Duodenal mucosa (tissue), 2 donors: ENCODE measurements around the gene MYOM1.
"Not testable (repeated sequence)": the region's sequence is repeated elsewhere in the genome, so short reads cannot be mapped to it uniquely, and the experiment has no call there.

Experiments
- H3K27ac ChIP-seq: one replicate; pipeline ENCODE4 v1.7.0; 2013; ENCODE audit warnings: low read depth, low read length
- H3K27me3 ChIP-seq, 2 donors: one replicate each; pipeline ENCODE4 v1.7.0; 2013; ENCODE audit warnings: low read length in 2 of 2, control low read depth in 1 of 2; ENCODE audit not compliant: insufficient read depth in 2 of 2, control insufficient read depth in 1 of 2
- H3K36me3 ChIP-seq, 2 donors: one replicate each; pipeline ENCODE4 v1.7.0; 2013; ENCODE audit warnings: low read length in 2 of 2, control low read depth in 1 of 2; ENCODE audit not compliant: insufficient read depth in 2 of 2, control insufficient read depth in 1 of 2
- H3K4me1 ChIP-seq, 2 donors: one replicate each; pipeline ENCODE4 v1.7.0; 2013; ENCODE audit warnings: low read length in 2 of 2, control low read depth in 1 of 2; ENCODE audit not compliant: insufficient read depth in 2 of 2, control insufficient read depth in 1 of 2
- H3K4me3 ChIP-seq, 2 donors: one replicate each; pipeline ENCODE4 v1.7.0; 2013; ENCODE audit warnings: low read length in 2 of 2, low read depth in 1 of 2
- H3K9ac ChIP-seq, 2 donors: one replicate each; pipeline ENCODE4 v1.7.0; 2013; ENCODE audit warnings: low read length in 2 of 2, low read depth in 1 of 2
- H3K9me3 ChIP-seq, 2 donors: one replicate each; pipeline ENCODE4 v1.7.0; 2013; ENCODE audit warnings: low read length in 2 of 2, control low read depth in 1 of 2; ENCODE audit not compliant: control insufficient read depth in 1 of 2

Gene MYOM1

GRCh38 chr18:3207565-3207964 is 12.2 kb downstream of the MYOM1 start:
- Histone ChIP-seq H3K36me3 (no peaks in the 10 kb centered on the region), H3K4me3 (no peak overlapping the region), H3K9me3 (peaks cover 0 to 11% of the 10 kb centered on the region in 2 donors), H3K9ac (no peak overlapping the region), H3K27me3 (no peaks in the 10 kb centered on the region), H3K4me1 (peaks cover 0 to 9% of the 10 kb centered on the region in 2 donors), H3K27ac (no peak overlapping the region)

- H3K9me3 ChIP-seq: peaks cover 0 to 14% of the 10 kb centered on the region in 2 donors
- no peaks in the 10 kb centered on the region for H3K27me3 ChIP-seq
- H3K4me3 ChIP-seq: no peak overlapping the region
- no peaks in the 10 kb centered on the region for H3K36me3 ChIP-seq
- H3K27ac ChIP-seq: no peak overlapping the region
- no peak overlapping the region for H3K9ac ChIP-seq
- H3K4me1 ChIP-seq: peaks cover 0 to 3% of the 10 kb centered on the region in 2 donors
These were observed 14.5 kb downstream of the MYOM1 start for GRCh38 chr18:3205239-3205638.

GRCh38 chr18:3199942-3200645 is 19.7 kb downstream of the MYOM1 start:
- H3K36me3 ChIP-seq: no peaks in the 10 kb centered on the region
- H3K27me3 ChIP-seq: no peaks in the 10 kb centered on the region
- H3K4me1 ChIP-seq: no peaks in the 10 kb centered on the region
- no peak overlapping the region for H3K4me3 ChIP-seq
- H3K9me3 ChIP-seq: peaks cover 0 to 11% of the 10 kb centered on the region in 2 donors
- no peak overlapping the region for H3K27ac ChIP-seq
- no peak overlapping the region for H3K9ac ChIP-seq

GRCh38 chr18:3198260-3198860 is 21.4 kb downstream of the MYOM1 start:
- H3K27ac ChIP-seq, H3K4me1 ChIP-seq, H3K27me3 ChIP-seq, H3K9ac ChIP-seq, H3K4me3 ChIP-seq, H3K36me3 ChIP-seq: not testable (repeated sequence)
- peaks cover 0 to 10% of the 10 kb centered on the region in 2 donors for H3K9me3 ChIP-seq

- H3K9ac ChIP-seq: no peak overlapping the region
- H3K27me3 ChIP-seq: no peaks in the 10 kb centered on the region
- H3K9me3 ChIP-seq: no peaks in the 10 kb centered on the region
- no peaks in the 10 kb centered on the region for H3K36me3 ChIP-seq
- H3K4me1 ChIP-seq: no peaks in the 10 kb centered on the region
- H3K4me3 ChIP-seq: no peak overlapping the region
- H3K27ac ChIP-seq: no peak overlapping the region
These were observed 24.7 kb downstream of the MYOM1 start for GRCh38 chr18:3194947-3195612.

GRCh38 chr18:3193331-3193730 is 26.4 kb downstream of the MYOM1 start:
- no peak overlapping the region for H3K9ac ChIP-seq
- H3K27ac ChIP-seq: no peak overlapping the region
- H3K4me1 ChIP-seq: no peaks in the 10 kb centered on the region
- H3K36me3 ChIP-seq: no peaks in the 10 kb centered on the region
- no peak overlapping the region for H3K4me3 ChIP-seq
- no peaks in the 10 kb centered on the region for H3K9me3 ChIP-seq
- no peaks in the 10 kb centered on the region for H3K27me3 ChIP-seq

GRCh38 chr18:3192752-3193151 is 27.0 kb downstream of the MYOM1 start:
- Histone ChIP-seq H3K9ac (no peak overlapping the region), H3K36me3 (no peaks in the 10 kb centered on the region), H3K9me3 (no peaks in the 10 kb centered on the region), H3K27ac (no peak overlapping the region), H3K4me1 (no peaks in the 10 kb centered on the region), H3K27me3 (no peaks in the 10 kb centered on the region), H3K4me3 (no peak overlapping the region)

- no peak overlapping the region for H3K4me3 ChIP-seq
- no peak overlapping the region for H3K9ac ChIP-seq
- no peaks in the 10 kb centered on the region for H3K27me3 ChIP-seq
- H3K9me3 ChIP-seq: no peaks in the 10 kb centered on the region
- no peaks in the 10 kb centered on the region for H3K4me1 ChIP-seq
- H3K27ac ChIP-seq: no peak overlapping the region
- H3K36me3 ChIP-seq: no peaks in the 10 kb centered on the region
These were observed 27.5 kb downstream of the MYOM1 start for GRCh38 chr18:3192286-3192685.

- Histone ChIP-seq H3K4me1 (no peaks in the 10 kb centered on the region), H3K27ac (no peak overlapping the region), H3K9me3 (no peaks in the 10 kb centered on the region), H3K27me3 (no peaks in the 10 kb centered on the region), H3K36me3 (no peaks in the 10 kb centered on the region), H3K9ac (no peak overlapping the region), H3K4me3 (no peak overlapping the region)
These were observed 29.2 kb downstream of the MYOM1 start for GRCh38 chr18:3190610-3191009.

GRCh38 chr18:3189884-3190283 is 29.9 kb downstream of the MYOM1 start:
- Histone ChIP-seq H3K27me3 (no peaks in the 10 kb centered on the region), H3K9ac (no peak overlapping the region), H3K36me3 (no peaks in the 10 kb centered on the region), H3K4me3 (no peak overlapping the region), H3K9me3 (no peaks in the 10 kb centered on the region), H3K4me1 (no peaks in the 10 kb centered on the region), H3K27ac (no peak overlapping the region)
